Measurements from ENCODE around the gene AIPL1.

AIPL1 gene

GRCh38 chr17:6461246-6461645 lies 26.3 kb upstream of the AIPL1 start:
- no peak overlapping the region for H3K4me3 ChIP-seq (ENCODE audit: low read depth, low read length)
- TF ChIP-seq CTCF (IDR thresholded peaks at IDR 0.05; ENCODE audit: low read depth, low read length, missing control alignments): no peak
- DNase-seq (ENCODE audit: low read depth): no peak

GRCh38 chr17:6460531-6461161 lies 25.7 kb upstream of the AIPL1 start:
- DNase-seq (ENCODE audit: low read depth): no peak
- H3K4me3 ChIP-seq (ENCODE audit: low read depth, low read length): no peak overlapping the region
- no peak for TF ChIP-seq CTCF (IDR thresholded peaks at IDR 0.05; ENCODE audit: low read depth, low read length, missing control alignments)

- no peak for TF ChIP-seq CTCF (IDR thresholded peaks at IDR 0.05; ENCODE audit: low read depth, low read length, missing control alignments)
- H3K4me3 ChIP-seq (ENCODE audit: low read depth, low read length): no peak overlapping the region
- DNase-seq (ENCODE audit: low read depth): no peak
Measured at GRCh38 chr17:6458460-6458950, 23.6 kb upstream of the AIPL1 start.

GRCh38 chr17:6457688-6458459 lies 23.0 kb upstream of the AIPL1 start:
- no peak for DNase-seq (ENCODE audit: low read depth)
- H3K4me3 ChIP-seq (ENCODE audit: low read depth, low read length): no peak overlapping the region
- no peak for TF ChIP-seq CTCF (IDR thresholded peaks at IDR 0.05; ENCODE audit: low read depth, low read length, missing control alignments)

GRCh38 chr17:6456914-6457687 lies 22.2 kb upstream of the AIPL1 start:
- H3K4me3 ChIP-seq (ENCODE audit: low read depth, low read length): no peak overlapping the region
- TF ChIP-seq CTCF (IDR thresholded peaks at IDR 0.05; ENCODE audit: low read depth, low read length, missing control alignments): no peak
- no peak for DNase-seq (ENCODE audit: low read depth)

- TF ChIP-seq CTCF (IDR thresholded peaks at IDR 0.05; ENCODE audit: low read depth, low read length, missing control alignments): no peak
- no peak for DNase-seq (ENCODE audit: low read depth)
- H3K4me3 ChIP-seq (ENCODE audit: low read depth, low read length): no peak overlapping the region
Measured at GRCh38 chr17:6456321-6456720, 21.4 kb upstream of the AIPL1 start.
